Breast epithelium (tissue), 4 donors: ENCODE data around the gene CRK. TPM values are rescaled to one million over a fixed set of nuclear protein-coding genes. Genes with fewer than 3 reads are reported as not detected.

Source experiments
- DNase-seq, 2 donors: peaks; one replicate each; pipeline ENCODE4 v3.0.0-alpha.2; 2019; ENCODE audit warnings: low spot score in 2 of 2
- H3K27ac ChIP-seq, 2 donors: fragments of 200-600 bp; sonication (generic) in 1 of 2; one replicate each; pipeline ENCODE4 v1.5.1; 2016 to 2019; ENCODE audit warnings: mild to moderate bottlenecking in 1 of 2
- H3K27me3 ChIP-seq, 2 donors: fragments of 200-600 bp; sonication (generic) in 1 of 2; one replicate each; pipeline versions ENCODE4 v1.5.1 to v1.6.0; 2017 to 2019; ENCODE audit warnings: control low read depth in 1 of 2, mild to moderate bottlenecking in 1 of 2
- H3K36me3 ChIP-seq: fragments of 200-600 bp; one replicate; pipeline ENCODE4 v1.5.1; 2019
- H3K4me1 ChIP-seq, 2 donors: fragments of 200-600 bp; sonication (generic); one replicate each; pipeline ENCODE4 v1.5.1; 2016 to 2019; ENCODE audit warnings: control low read depth in 1 of 2
- H3K4me3 ChIP-seq, 3 donors: fragments of 200-600 bp; sonication (generic); 1 replicate in 2 of 3; 2 replicates in 1 of 3; pipeline ENCODE4 v1.5.1; 2016 to 2019; ENCODE audit warnings: mild to moderate bottlenecking in 3 of 3, moderate library complexity in 2 of 3
- H3K9me3 ChIP-seq, 2 donors: fragments of 200-600 bp; sonication (generic) in 1 of 2; one replicate each; pipeline ENCODE4 v1.5.1; 2016 to 2019; ENCODE audit warnings: control low read depth in 1 of 2
- CTCF ChIP-seq, 3 donors: fragments of 450-650 bp; IDR thresholded peaks; one replicate each; pipeline ENCODE4 v1.5.1; 2016 to 2017; ENCODE audit warnings: antibody characterized with exemption in 3 of 3, mild to moderate bottlenecking in 3 of 3, moderate library complexity in 3 of 3
- POLR2A ChIP-seq: fragments of 450-650 bp; IDR thresholded peaks from one replicate; pipeline ENCODE4 v1.6.1; 2016; ENCODE audit warnings: antibody characterized with exemption, mild to moderate bottlenecking, moderate library complexity
- POLR2AphosphoS5 ChIP-seq, 3 donors: sonication (generic); formaldehyde crosslinking; IDR thresholded peaks; one replicate each; pipeline ENCODE4 v1.6.1; 2017; ENCODE audit warnings: antibody characterized with exemption in 3 of 3
- intact Hi-C: fragments of 100-400 bp; cut with DNase I; formaldehyde crosslinking; loops from one replicate; pipeline ENCODE4 v1.15.1; 2023; ENCODE audit warnings: low total_unique reads
- total RNA-seq, 3 donors: library from RNA; depleted of rRNA; stranded (reverse); fragments of >200 nt; gene quantifications; one replicate each; pipeline ENCODE4 v1.1.0, GENCODE V29; 2016

Gene CRK
- 10 to 100 TPM; 73.7 to 84.5 (median 76.8) TPM for total RNA-seq

DNA sequence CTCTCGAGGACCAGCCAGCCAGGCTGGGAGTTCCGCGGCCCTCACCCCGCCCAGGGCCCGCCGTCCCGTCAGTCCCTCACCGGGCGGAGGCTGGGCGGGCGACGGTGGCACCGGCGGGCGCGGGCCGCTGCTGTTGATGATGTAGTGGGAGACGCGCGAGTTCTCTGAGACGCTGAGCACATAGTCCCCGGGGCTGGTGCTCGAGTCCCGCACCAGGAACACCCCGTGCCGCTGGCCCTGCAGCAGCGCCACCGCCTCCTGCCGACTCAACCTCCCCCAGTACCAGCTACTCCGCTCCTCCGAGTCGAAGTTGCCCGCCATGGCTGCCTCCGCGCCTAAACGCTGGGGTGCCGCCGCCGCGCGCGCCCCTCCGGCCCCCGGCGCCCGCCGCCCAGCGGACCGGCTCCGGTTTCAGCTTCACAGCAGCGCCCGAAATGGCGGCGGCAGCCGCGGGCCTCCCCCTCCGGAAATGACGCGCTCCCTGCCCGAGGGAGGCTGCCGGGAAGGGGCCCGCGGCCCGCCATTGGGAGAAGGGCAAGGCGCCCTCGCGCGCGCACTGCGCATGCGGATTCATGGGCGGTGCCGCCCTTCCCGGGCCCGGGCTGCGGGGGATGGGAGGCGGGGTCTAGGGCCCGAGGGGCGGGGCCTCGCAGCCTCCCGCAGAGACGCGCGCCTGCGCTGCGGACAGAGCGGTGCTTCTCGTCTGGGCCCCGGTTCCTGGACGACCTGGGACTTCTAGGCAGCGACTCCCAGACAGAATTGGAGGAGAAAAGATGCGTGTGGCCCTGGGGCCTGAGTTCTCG, at the start of gene CRK:
CRK (minus strand) TSS at position 436 of the 803 bp plus-strand sequence; CDS start at position 321, 115 bp downstream.
- peak; percentile 93 to 95 for DNase-seq
- Histone ChIP-seq H3K9me3 (no peaks in the 10 kb centered on the region), H3K36me3 (no peaks in the 10 kb centered on the region), H3K27ac (peak within 1 kb of the TSS; percentile 97 to 99), H3K4me1 (peaks cover 3 to 4% of the 10 kb centered on the region in 2 donors), H3K27me3 (no peaks in the 10 kb centered on the region), H3K4me3 (peak within 1 kb of the TSS; percentile 98 to 100 (median 100))
- TF ChIP-seq POLR2A, result peak; percentile 41
- TF ChIP-seq POLR2AphosphoS5 (IDR thresholded peaks at IDR 0.05), result peak; percentile 93 to 98 (median 96)
- TF ChIP-seq CTCF (IDR thresholded peaks at IDR 0.05), result no peak
- intact Hi-C loops, result no loop called here

DNA sequence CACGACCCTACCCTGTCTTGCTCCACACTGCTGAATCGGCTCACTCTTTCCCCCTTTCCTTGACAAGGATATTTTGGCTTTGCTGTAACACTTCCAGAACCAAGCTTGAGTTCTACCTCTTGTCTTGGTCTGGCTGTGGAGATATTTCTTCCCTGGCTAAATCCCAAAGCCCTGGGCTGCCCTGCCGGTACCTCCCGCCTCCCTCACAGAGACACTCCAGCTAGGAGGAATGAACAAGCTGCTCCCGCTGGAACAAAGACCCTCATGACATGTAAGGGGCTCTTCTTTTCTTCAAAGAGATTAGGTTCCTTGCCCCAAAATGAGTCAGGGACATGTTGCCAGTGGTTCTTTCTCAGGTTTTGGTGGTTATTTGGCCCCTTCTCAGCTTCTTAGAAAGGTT, 49.6 kb upstream of the CRK start:
- Histone ChIP-seq H3K4me3 (no peak overlapping the region), H3K4me1 (peaks cover 0 to 3% of the 10 kb centered on the region in 2 donors), H3K27me3 (no peaks in the 10 kb centered on the region), H3K36me3 (no peaks in the 10 kb centered on the region), H3K9me3 (no peaks in the 10 kb centered on the region), H3K27ac (no peak overlapping the region)
- DNase-seq, result no peak
- intact Hi-C loops, result no loop called here
- TF ChIP-seq POLR2AphosphoS5 (IDR thresholded peaks at IDR 0.05) (no peak), CTCF (IDR thresholded peaks at IDR 0.05) (no peak), POLR2A (no peak)

DNA sequence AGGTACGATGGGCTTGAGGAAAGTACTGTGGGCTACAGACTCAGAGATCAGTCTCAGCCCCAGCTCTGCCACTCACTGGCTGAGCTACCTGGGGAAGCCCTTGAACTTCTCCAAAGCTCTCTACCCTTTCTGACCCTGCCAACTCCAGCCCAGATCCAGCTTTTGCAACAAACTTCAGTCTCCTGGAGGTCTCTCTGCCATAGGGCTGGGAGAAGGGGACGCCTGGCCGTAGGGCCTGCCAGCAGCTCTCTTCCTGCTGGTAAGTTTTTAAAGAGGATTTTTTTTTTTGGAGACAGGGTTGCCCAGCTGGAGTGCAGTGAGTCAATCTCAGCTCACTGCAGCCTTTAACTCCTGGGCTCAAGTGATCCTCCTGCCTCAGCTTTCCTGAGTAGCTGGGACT, 48.8 kb upstream of the CRK start:
- no peak for DNase-seq
- TF ChIP-seq CTCF (IDR thresholded peaks at IDR 0.05), result no peak
- TF ChIP-seq POLR2A, result no peak
- TF ChIP-seq POLR2AphosphoS5 (IDR thresholded peaks at IDR 0.05), result no peak
- no peaks in the 10 kb centered on the region for H3K9me3 ChIP-seq
- no peaks in the 10 kb centered on the region for H3K36me3 ChIP-seq
- H3K27me3 ChIP-seq, result no peaks in the 10 kb centered on the region
- H3K27ac ChIP-seq, result no peak overlapping the region
- H3K4me3 ChIP-seq, result no peak overlapping the region
- intact Hi-C loops, result no loop called here
- H3K4me1 ChIP-seq, result no peaks in the 10 kb centered on the region

DNA sequence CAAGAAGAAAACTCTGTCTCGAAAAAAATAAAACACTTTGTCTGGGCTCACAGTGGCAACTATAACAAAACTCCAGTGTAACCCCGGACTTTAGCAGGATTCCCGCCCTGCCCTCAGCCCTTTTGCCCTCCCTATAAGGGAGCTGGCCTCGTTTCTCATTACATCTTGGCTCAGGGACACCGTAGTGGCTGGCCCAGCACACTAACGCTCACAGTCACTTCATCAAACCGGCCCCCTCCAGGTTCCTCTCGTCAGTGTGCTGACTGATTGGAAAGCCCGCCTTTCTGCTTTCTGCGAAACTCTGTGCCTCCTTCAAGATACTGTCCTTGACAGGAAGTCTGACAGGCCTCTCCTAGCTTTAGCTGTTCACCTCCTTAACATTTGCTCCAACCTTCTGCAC, 47.7 kb upstream of the CRK start:
- Histone ChIP-seq H3K4me3 (no peak overlapping the region), H3K4me1 (no peaks in the 10 kb centered on the region), H3K27ac (no peak overlapping the region), H3K9me3 (no peaks in the 10 kb centered on the region), H3K27me3 (no peaks in the 10 kb centered on the region), H3K36me3 (no peaks in the 10 kb centered on the region)
- DNase-seq, result no peak
- intact Hi-C loops, result no loop called here
- TF ChIP-seq CTCF (IDR thresholded peaks at IDR 0.05) (no peak), POLR2A (no peak), POLR2AphosphoS5 (IDR thresholded peaks at IDR 0.05) (no peak)

DNA sequence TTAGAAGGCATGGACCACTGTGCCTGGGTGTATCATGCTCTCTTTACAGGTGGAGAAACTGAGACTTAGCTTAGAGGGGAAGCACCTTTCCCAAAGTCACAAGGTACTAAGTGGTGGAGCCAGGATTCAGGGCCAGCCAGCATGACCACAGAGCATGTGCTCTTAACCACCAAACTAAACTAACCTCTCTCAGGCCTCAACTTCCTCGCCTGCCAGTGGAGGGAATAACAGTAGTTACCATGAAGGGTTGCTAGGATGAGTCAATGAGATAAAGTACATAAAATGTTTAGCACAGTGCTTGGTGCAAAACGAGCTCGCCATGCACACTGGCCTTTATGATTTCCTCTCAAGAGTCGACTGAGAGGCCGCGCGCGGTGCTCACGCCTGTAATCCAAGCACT, 42.8 kb upstream of the CRK start:
- no peak for DNase-seq
- H3K36me3 ChIP-seq, result no peaks in the 10 kb centered on the region
- intact Hi-C loops, result no loop called here

More for the DNA sequence above, 42.8 kb upstream of the CRK start:
- TF ChIP-seq POLR2AphosphoS5 (IDR thresholded peaks at IDR 0.05) (no peak), CTCF (IDR thresholded peaks at IDR 0.05) (no peak), POLR2A (no peak)
- no peak overlapping the region for H3K27ac ChIP-seq
- no peak overlapping the region for H3K4me3 ChIP-seq
- H3K27me3 ChIP-seq, result no peaks in the 10 kb centered on the region
- no peaks in the 10 kb centered on the region for H3K9me3 ChIP-seq
- H3K4me1 ChIP-seq, result peaks cover 0 to 8% of the 10 kb centered on the region in 2 donors
